GM18519 (cell line): Measurements from ENCODE around the gene FCRLA.

ENCODE experiments used
- ATAC-seq: cut with Tn5 transposase; IDR thresholded peaks from one replicate; pipeline ENCODE4 v1.9.1; 2021; ENCODE audit warnings: mild to moderate bottlenecking, moderate library complexity; ENCODE audit not compliant: unreplicated experiment, low FRiP score

The FCRLA gene

GRCh38 chr1:161730050-161730564 is 23.1 kb downstream of the FCRLA start:
- no peak for ATAC-seq

GRCh38 chr1:161731241-161731640 is 24.2 kb downstream of the FCRLA start:
- no peak for ATAC-seq

- ATAC-seq, result no peak
Observed at GRCh38 chr1:161731981-161732718, 25.1 kb downstream of the FCRLA start.

GRCh38 chr1:161733526-161733925 is 26.5 kb downstream of the FCRLA start:
- no peak for ATAC-seq

- no peak for ATAC-seq
Observed at GRCh38 chr1:161735837-161736236, 28.8 kb downstream of the FCRLA start.

GRCh38 chr1:161736335-161736969 is 29.4 kb downstream of the FCRLA start:
- no peak for ATAC-seq

- ATAC-seq, result no peak
Observed at GRCh38 chr1:161737625-161738024, 30.6 kb downstream of the FCRLA start.

- ATAC-seq, result peak; percentile 42
Observed at GRCh38 chr1:161738627-161739287, 31.7 kb downstream of the FCRLA start.

- ATAC-seq, result no peak
Observed at GRCh38 chr1:161739865-161740566, 33.0 kb downstream of the FCRLA start.

GRCh38 chr1:161740921-161741320 is 33.9 kb downstream of the FCRLA start:
- no peak for ATAC-seq

GRCh38 chr1:161743231-161743630 is 36.2 kb downstream of the FCRLA start:
- ATAC-seq, result no peak

GRCh38 chr1:161747801-161748200 is 40.8 kb downstream of the FCRLA start:
- no peak for ATAC-seq

GRCh38 chr1:161749509-161750407 is 42.7 kb downstream of the FCRLA start, which contains the start of gene DUSP12:
Gene DUSP12, plus strand, starts transcription at chr1:161749786. Its CDS starts 16 bp downstream, at chr1:161749802.
- ATAC-seq, result peak; percentile 86

GRCh38 chr1:161763522-161764098 is 56.6 kb downstream of the FCRLA start:
- ATAC-seq, result no peak
